Spleen (tissue), 7 donors: ENCODE data around the gene CNTNAP2.

ENCODE experiments used
- CTCF ChIP-seq, 11 experiments: fragments of 200-600 bp in 7 of 11; fragments of 450-650 bp in 4 of 11; sonication (generic) in 4 of 11; IDR thresholded peaks in 8 of 11; conservative IDR thresholded peaks in 3 of 11; 1 replicate in 7 of 11; 2 replicates in 4 of 11; pipeline versions ENCODE4 v1.4.0 to v1.8.0; 2016 to 2021; ENCODE audit warnings: antibody characterized with exemption in 11 of 11, inconsistent platforms in 4 of 11, mild to moderate bottlenecking in 1 of 11
- POLR2A ChIP-seq, 3 donors: fragments of 450-650 bp; IDR thresholded peaks; one replicate each; pipeline ENCODE4 v1.5.1; 2017; ENCODE audit warnings: antibody characterized with exemption in 3 of 3, mild to moderate bottlenecking in 1 of 3
- donor health status: DM: no; HTN: no; CAD: no; lungs with moderate emphysema.
- donor health status: DM: no; HTN: no; CAD: no.
- donor health status: DM: no; HTN: no; CAD: no.

- no peak for TF ChIP-seq CTCF (IDR thresholded peaks at IDR 0.05 in 8 of 11, conservative IDR thresholded peaks at IDR 0.05 in 3 of 11)
- TF ChIP-seq POLR2A (IDR thresholded peaks at IDR 0.05) = no peak
These were observed 432.2 kb downstream of the CNTNAP2 start for GRCh38 chr7:146548816-146549215.
